PC-9 (cell line): ENCODE data around the gene THSD8.

Source experiments
- EZH2 ChIP-seq: fragments of 200-600 bp; sonication (generic); IDR thresholded peaks from 2 replicates; pipeline ENCODE4 v1.8.0; 2017; ENCODE audit warnings: antibody characterized with exemption, low read depth
- TF ChIP-seq, protein P1 (sequence below): fragments of 200-600 bp; sonication (generic); conservative IDR thresholded peaks from 2 replicates; pipeline ENCODE4 v1.6.1; 2017; ENCODE audit warnings: mixed run types, antibody characterized with exemption, mild to moderate bottlenecking, moderate library complexity

DNA sequence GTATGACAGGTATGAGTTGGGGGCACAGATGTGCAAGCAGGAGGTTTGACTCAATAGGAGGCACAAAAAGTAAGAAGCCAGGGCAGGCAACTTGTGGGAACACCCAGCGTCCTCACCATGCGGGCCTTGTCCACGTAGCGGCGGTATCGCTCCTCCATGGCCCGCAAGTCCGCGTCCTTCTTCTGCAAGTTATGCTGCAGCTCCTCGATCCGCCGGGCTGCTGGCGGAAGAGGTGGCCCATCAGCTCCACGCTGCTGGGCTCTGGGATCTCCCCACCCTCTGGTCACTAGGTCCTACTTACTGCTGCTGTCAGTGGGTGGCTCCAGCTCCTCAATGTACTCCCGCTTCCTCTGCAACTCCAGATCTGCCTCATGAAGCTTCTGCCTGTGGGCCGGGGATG lies 37.2 kb upstream of the THSD8 start:
- TF ChIP-seq, protein P1, sequence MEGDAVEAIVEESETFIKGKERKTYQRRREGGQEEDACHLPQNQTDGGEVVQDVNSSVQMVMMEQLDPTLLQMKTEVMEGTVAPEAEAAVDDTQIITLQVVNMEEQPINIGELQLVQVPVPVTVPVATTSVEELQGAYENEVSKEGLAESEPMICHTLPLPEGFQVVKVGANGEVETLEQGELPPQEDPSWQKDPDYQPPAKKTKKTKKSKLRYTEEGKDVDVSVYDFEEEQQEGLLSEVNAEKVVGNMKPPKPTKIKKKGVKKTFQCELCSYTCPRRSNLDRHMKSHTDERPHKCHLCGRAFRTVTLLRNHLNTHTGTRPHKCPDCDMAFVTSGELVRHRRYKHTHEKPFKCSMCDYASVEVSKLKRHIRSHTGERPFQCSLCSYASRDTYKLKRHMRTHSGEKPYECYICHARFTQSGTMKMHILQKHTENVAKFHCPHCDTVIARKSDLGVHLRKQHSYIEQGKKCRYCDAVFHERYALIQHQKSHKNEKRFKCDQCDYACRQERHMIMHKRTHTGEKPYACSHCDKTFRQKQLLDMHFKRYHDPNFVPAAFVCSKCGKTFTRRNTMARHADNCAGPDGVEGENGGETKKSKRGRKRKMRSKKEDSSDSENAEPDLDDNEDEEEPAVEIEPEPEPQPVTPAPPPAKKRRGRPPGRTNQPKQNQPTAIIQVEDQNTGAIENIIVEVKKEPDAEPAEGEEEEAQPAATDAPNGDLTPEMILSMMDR = no peak
- TF ChIP-seq EZH2 = no peak
